ENCODE results near the gene NUBP2.

DNA sequence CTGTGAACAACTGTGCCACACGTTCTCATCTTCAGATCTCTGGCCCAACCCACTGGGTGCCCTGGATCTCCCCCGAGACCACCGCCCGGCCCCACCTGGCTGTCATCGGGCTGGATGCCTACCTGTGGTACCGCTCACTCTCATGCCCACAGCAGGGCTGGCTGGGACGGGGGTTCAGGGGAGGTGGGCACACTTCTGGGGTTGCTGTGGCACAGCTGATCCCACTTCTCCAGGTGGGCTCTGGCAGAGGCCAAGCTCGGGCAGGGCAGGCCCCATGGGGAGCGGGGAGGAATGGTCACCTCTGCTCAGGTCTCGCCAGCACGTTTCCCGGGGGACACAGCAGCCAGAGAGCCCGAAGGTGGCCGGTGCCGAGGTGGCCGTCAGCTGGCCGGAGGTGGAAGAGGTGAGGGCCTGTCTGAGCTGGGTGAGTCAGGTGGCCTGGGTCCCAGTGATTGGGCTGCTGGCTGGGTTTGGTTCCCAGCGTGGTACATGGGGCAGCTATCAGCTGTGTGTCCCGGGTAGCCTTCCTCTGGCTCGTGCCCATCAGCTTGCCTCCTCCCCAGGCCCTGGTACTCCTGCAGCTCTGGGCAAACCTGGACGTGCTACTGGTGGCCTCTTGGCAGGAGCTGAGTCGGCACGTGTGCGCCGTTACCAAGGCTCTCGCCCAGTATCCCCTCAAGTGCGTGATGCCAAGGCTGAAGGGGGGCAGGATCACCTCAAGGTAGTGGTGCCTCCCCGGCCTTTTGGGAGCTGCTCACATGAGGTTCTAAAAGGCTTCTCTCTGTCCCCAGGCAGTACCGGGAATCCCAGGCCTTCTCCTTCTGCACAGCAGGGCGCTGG, 7.5 kb upstream of the NUBP2 start:
- TF ChIP-seq, protein P1, sequence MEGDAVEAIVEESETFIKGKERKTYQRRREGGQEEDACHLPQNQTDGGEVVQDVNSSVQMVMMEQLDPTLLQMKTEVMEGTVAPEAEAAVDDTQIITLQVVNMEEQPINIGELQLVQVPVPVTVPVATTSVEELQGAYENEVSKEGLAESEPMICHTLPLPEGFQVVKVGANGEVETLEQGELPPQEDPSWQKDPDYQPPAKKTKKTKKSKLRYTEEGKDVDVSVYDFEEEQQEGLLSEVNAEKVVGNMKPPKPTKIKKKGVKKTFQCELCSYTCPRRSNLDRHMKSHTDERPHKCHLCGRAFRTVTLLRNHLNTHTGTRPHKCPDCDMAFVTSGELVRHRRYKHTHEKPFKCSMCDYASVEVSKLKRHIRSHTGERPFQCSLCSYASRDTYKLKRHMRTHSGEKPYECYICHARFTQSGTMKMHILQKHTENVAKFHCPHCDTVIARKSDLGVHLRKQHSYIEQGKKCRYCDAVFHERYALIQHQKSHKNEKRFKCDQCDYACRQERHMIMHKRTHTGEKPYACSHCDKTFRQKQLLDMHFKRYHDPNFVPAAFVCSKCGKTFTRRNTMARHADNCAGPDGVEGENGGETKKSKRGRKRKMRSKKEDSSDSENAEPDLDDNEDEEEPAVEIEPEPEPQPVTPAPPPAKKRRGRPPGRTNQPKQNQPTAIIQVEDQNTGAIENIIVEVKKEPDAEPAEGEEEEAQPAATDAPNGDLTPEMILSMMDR (IDR thresholded peaks at IDR 0.05), result no peak
- no peak for TF ChIP-seq POLR2A (IDR thresholded peaks at IDR 0.05)

Measured in transverse colon (tissue), 3 donors.